Activated CD8-positive, alpha-beta T cell treated with anti-CD3 and anti-CD28 coated beads for 36 hours (primary cell): ENCODE results near the gene POP7. TPM values are rescaled to one million over a fixed set of nuclear protein-coding genes. Genes with fewer than 3 reads are reported as not detected.

Experiments
- ATAC-seq: fragments of 200-7000 bp; cut with Tn5 transposase; one replicate; pipeline ENCODE4 v1.10.0; 2021; ENCODE audit warnings: mild to moderate bottlenecking, moderate library complexity
- CTCF ChIA-PET: fragments of 350-600 bp; sonication (Branson Sonifier 250); formaldehyde crosslinking; loops from one replicate; lab custom pipeline; 2021; ENCODE audit warnings: antibody characterized with exemption; lab: Charles Lee
- POLR2A ChIA-PET: fragments of 350-600 bp; sonication (Branson Sonifier 250); formaldehyde crosslinking; loops from one replicate; lab custom pipeline; 2021; ENCODE audit warnings: antibody characterized with exemption; lab: Charles Lee
- DNase-seq: peaks from one replicate; pipeline ENCODE4 v3.0.0-alpha.2; 2020
- H3K27ac Mint-ChIP-seq: one replicate; pipeline ENCODE4 v1.8.0; 2021; ENCODE audit warnings: mild to moderate bottlenecking, mixed read lengths
- H3K27me3 Mint-ChIP-seq: one replicate; pipeline ENCODE4 v1.8.0; 2021; ENCODE audit warnings: mixed read lengths
- H3K36me3 Mint-ChIP-seq: one replicate; pipeline ENCODE4 v1.8.0; 2021; ENCODE audit warnings: low read depth, mixed read lengths
- H3K4me1 Mint-ChIP-seq: one replicate; pipeline ENCODE4 v1.8.0; 2021; ENCODE audit warnings: low read depth, mixed read lengths
- H3K4me3 Mint-ChIP-seq: one replicate; pipeline ENCODE4 v1.8.0; 2021; ENCODE audit warnings: mild to moderate bottlenecking, moderate library complexity, mixed read lengths
- H3K9me3 Mint-ChIP-seq: one replicate; pipeline ENCODE4 v1.8.0; 2021; ENCODE audit warnings: mixed read lengths
- CTCF ChIP-seq: fragments of 200-600 bp; IDR thresholded peaks from one replicate; pipeline ENCODE4 v1.8.0; 2022; ENCODE audit warnings: antibody characterized with exemption, mild to moderate bottlenecking
- intact Hi-C: fragments of 100-400 bp; cut with micrococcal nuclease; formaldehyde crosslinking; loops from one replicate; pipeline ENCODE4 v1.10.0; 2022
- total RNA-seq, 2 experiments: library from RNA; stranded (reverse); gene quantifications; one replicate each; pipeline ENCODE4 v1.2.3, GENCODE V29; 2021

POP7 gene
- total RNA-seq, 2 experiments from 2014 or later = 47.4 to 48.1 TPM

GRCh38 chr7:100677308-100678267, 28.3 kb upstream of the POP7 start:
- Mint-ChIP-seq H3K4me1 (peaks cover 30% of the 10 kb centered on the region), H3K27ac (peak overlapping the region; percentile 64), H3K9me3 (no peaks in the 10 kb centered on the region), H3K36me3 (peaks cover 29% of the 10 kb centered on the region), H3K27me3 (no peaks in the 10 kb centered on the region), H3K4me3 (peak overlapping the region; percentile 26)
- intact Hi-C loops = loop anchor here (10.0 kb wide), 1 partner anchor 73 kb away; the partner anchor contains the start of gene PCOLCE
- CTCF ChIA-PET = interaction anchor here (0.6 to 10.9 kb wide), 8 partner anchors 13 to 195 kb away, joined by 3 to 105 read pairs (median 5); partner anchors contain the start of gene POP7
- POLR2A ChIA-PET = interaction anchor here (0.6 to 7.7 kb wide), 4 partner anchors 14 to 667 kb away, joined by 3 to 94 read pairs (median 4); partner anchors contain the start of gene GIGYF1
- DNase-seq = no peak
- no peak for TF ChIP-seq CTCF
- no peak for ATAC-seq

DNA sequence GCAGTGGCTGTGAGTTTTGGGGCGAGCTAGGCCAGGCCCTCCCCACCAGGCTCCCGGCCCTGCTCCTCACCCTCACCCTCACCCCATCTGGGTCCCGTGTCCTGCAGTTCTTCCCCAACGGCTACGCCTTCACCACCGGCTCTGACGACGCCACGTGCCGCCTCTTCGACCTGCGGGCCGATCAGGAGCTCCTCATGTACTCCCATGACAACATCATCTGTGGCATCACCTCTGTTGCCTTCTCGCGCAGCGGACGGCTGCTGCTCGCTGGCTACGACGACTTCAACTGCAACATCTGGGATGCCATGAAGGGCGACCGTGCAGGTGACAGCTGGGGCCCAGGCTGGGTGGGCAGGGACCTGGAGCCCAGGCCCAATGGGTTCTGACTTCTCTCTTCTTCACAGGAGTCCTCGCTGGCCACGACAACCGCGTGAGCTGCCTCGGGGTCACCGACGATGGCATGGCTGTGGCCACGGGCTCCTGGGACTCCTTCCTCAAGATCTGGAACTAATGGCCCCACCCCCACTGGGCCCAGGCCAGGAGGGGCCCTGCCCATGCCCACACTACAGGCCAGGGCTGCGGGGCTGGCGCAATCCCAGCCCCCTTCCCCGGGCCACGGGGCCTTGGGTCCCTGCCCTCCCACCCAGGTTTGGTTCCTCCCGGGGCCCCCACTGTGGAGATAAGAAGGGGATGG, 27.5 kb upstream of the POP7 start:
- H3K27ac Mint-ChIP-seq = peak overlapping the region; percentile 38
- ATAC-seq = no peak
- ChIA-PET POLR2A (interaction anchor here (0.7 to 7.7 kb wide), 2 partner anchors 13 to 274 kb away, joined by 3 to 94 read pairs; partner anchors contain the start of gene GIGYF1), CTCF (interaction anchor here (1.0 to 10.9 kb wide), 3 partner anchors 12 to 95 kb away, joined by 3 to 105 read pairs (median 7); partner anchors contain the start of gene POP7)
- H3K4me3 Mint-ChIP-seq = peak overlapping the region; percentile 21
- no peaks in the 10 kb centered on the region for H3K9me3 Mint-ChIP-seq
- intact Hi-C loops = loop anchor here (10.0 kb wide), 1 partner anchor 74 kb away; the partner anchor contains the start of gene PCOLCE
- H3K27me3 Mint-ChIP-seq = no peaks in the 10 kb centered on the region
- H3K36me3 Mint-ChIP-seq = peaks cover 32% of the 10 kb centered on the region
- no peak for TF ChIP-seq CTCF
- H3K4me1 Mint-ChIP-seq = peaks cover 32% of the 10 kb centered on the region
- no peak for DNase-seq

DNA sequence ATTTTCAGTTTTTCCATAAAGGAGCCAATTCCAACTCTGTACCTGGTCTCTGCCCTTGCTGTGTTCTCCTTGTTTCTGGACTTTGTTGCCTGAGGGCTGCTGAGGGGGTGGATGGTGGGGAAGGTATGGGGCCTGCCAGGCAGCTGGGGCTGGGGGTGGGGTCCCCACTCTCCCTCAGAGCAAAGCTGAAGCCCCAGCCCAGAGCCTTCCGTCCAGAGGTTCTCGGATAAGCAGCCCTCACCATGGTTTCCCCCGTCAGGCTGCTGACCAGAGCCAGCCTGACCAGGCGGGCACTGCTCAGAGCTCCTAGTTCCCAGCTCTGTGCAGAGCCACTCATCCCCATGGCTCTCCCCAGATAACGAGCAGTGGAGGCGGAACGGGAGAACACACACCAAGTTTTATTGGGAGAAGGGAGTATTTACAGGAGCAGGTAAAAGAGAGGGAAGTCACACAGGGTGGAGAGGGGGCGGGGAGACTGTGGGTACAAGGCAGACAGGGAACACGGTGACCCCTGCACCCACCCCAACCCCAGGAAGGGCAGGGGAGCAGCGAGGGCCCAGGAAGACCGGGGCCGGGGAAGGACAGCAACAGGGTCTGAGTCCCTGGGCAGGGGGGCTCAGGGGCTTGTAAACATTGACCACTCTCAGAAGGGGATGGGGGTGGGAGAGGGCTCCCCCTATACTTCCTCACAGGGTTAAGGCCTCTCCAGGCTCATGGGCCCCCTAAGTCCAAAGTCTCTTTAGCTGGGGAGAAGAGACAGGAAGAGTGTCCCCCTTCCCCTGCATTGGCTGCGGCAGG, 26.6 kb upstream of the POP7 start:
- ChIA-PET CTCF (interaction anchor here (1.1 to 10.9 kb wide), 4 partner anchors 12 to 196 kb away, joined by 3 to 105 read pairs (median 8); partner anchors contain the start of gene POP7), POLR2A (interaction anchor here (1.3 to 7.7 kb wide), 3 partner anchors 12 to 47 kb away, joined by 3 to 94 read pairs (median 3); partner anchors contain the start of gene GIGYF1)
- peak overlapping the region; percentile 63 for H3K27ac Mint-ChIP-seq

More for the DNA sequence above, 26.6 kb upstream of the POP7 start:
- DNase-seq (no peak), ATAC-seq (no peak)
- Mint-ChIP-seq H3K4me1 (peaks cover 32% of the 10 kb centered on the region), H3K4me3 (no peak overlapping the region), H3K36me3 (peaks cover 31% of the 10 kb centered on the region), H3K9me3 (no peaks in the 10 kb centered on the region), H3K27me3 (no peaks in the 10 kb centered on the region)
- intact Hi-C loops = loop anchor here (10.0 kb wide), 1 partner anchor 75 kb away; the partner anchor contains the start of gene PCOLCE
- no peak for TF ChIP-seq CTCF
